ENCODE measurements around the gene XAF1. TPM values are rescaled to one million over a fixed set of nuclear protein-coding genes. Genes with fewer than 3 reads are reported as not detected.

Gene XAF1
- total and polyA plus RNA-seq, 9 of the 15 experiments (the other 6 are each of a cell fraction or from before 2014, with no cell fraction given) = 0.07 to 0.22 (median 0.11) TPM; not detected in 4

- Histone ChIP-seq H3K79me2 (ENCODE audit: control insufficient read depth, insufficient read depth, low read length) (no peaks in the 10 kb centered on the region), H3K9me1 (ENCODE audit: control insufficient read depth, insufficient read depth, low read length) (no peaks in the 10 kb centered on the region), H2AFZ (ENCODE audit: low read depth, low read length) (peak overlapping the region; percentile 67), H3K9ac (ENCODE audit: insufficient read depth in 1 of 2, low read depth in 2 of 2, low read length in 2 of 2) (no peak overlapping the region), H4K20me1 (replicated peaks; ENCODE audit: control insufficient read depth, insufficient read depth, low read length) (no peaks in the 10 kb centered on the region), H3K4me3 (no peak overlapping the region), H3K9me3 (replicated peaks; ENCODE audit: control insufficient read depth, insufficient read depth, low read depth, low read length) (no peaks in the 10 kb centered on the region), H3K36me3 (ENCODE audit: control insufficient read depth, insufficient read depth, low read length) (no peaks in the 10 kb centered on the region), H3K4me2 (ENCODE audit: insufficient read depth, low read length) (no peak overlapping the region), H3K27ac (ENCODE audit: extremely low read depth, low read depth, low read length) (no peak overlapping the region), H3K4me1 (replicated peaks in 1 of 2; ENCODE audit: control insufficient read depth in 2 of 2, insufficient read depth in 2 of 2, low read length in 2 of 2) (peaks cover 3% of the 10 kb centered on the region in 2 experiments; a peak in 3 of 5 replicates), H3K27me3 (ENCODE audit: control insufficient read depth in 2 of 2, insufficient read depth in 2 of 2, low read length in 2 of 2) (no peaks in the 10 kb centered on the region; a peak in 1 of 5 replicates)
- peak; percentile 66 for TF ChIP-seq GABPA (tag; conservative IDR thresholded peaks at IDR 0.05; ENCODE audit: low read depth)
- TF ChIP-seq CEBPG (CRISPR knock-in tag; IDR thresholded peaks at IDR 0.05) = 0 out of 2 replicates have a peak, but pooled peaks have one; percentile 29
- peak; percentile 54 to 88; a peak in 3 of 4 replicates for TF ChIP-seq CEBPG (tag; conservative IDR thresholded peaks at IDR 0.05 in 1 of 2, IDR thresholded peaks at IDR 0.05 in 1 of 2)
- peak; percentile 21; the same call in 1 of the 2 replicates for TF ChIP-seq ETV1 (tag; conservative IDR thresholded peaks at IDR 0.05; ENCODE audit: low read depth)
- peak; percentile 17; the same call in 1 of the 2 replicates for TF ChIP-seq CXXC5 (CRISPR knock-in tag; IDR thresholded peaks at IDR 0.05)
- TF ChIP-seq ZNF408 (CRISPR knock-in tag; IDR thresholded peaks at IDR 0.05; ENCODE audit: low read depth) = no peak
- no peak for TF ChIP-seq SIN3B (IDR thresholded peaks at IDR 0.05; ENCODE audit: low read depth)
- 0 out of 2 replicates have a peak, but pooled peaks have one; percentile 33 for TF ChIP-seq L3MBTL2 (IDR thresholded peaks at IDR 0.05)
- peak; percentile 71 for TF ChIP-seq ATF4 (CRISPR knock-in tag; IDR thresholded peaks at IDR 0.05)
- no peak for TF ChIP-seq ZNF274 (IDR thresholded peaks at IDR 0.05; ENCODE audit: borderline replicate concordance, low read depth, low read length)
- TF ChIP-seq SMAD3 (CRISPR knock-in tag; conservative IDR thresholded peaks at IDR 0.05) = 0 out of 2 replicates have a peak, but pooled peaks have one; percentile 20
- no peak for FAIRE-seq
- no peak for DNase-seq (ENCODE audit: extremely low read depth in 1 of 4, low spot score in 3 of 4)
- ChIA-PET CTCF (ENCODE audit: low intra/inter-chr PET ratio) (no interaction called here), POLR2A (interaction anchor here (0.9 kb wide), 1 partner anchor 9 kb away, joined by 3 read pairs; no protein-coding TSS in a partner anchor)
- BruUV-seq (replicated peaks) = no TSS peak
- in situ Hi-C loops (cut with MboI) (no loop called here), intact Hi-C loops (cut with micrococcal nuclease) (no loop called here)
- 15% methylated on average over 6 of the region's 7 CpGs for WGBS (ENCODE audit: insufficient coverage, low coverage, missing lambda C conversion rate)
- peak; percentile 69 for ATAC-seq
Measured at GRCh38 chr17:6752068-6752909, 3.6 kb upstream of the XAF1 start.

Data from K562 (cell line).